Tongue (tissue), 2 donors: Measurements from ENCODE around the gene INTS2. TPM values are rescaled to one million over a fixed set of nuclear protein-coding genes. Genes with fewer than 3 reads are reported as not detected.
"Not testable (repeated sequence)": the region's sequence is repeated elsewhere in the genome, so short reads cannot be mapped to it uniquely, and the experiment has no call there.

Experiments
- DNase-seq: peaks from one replicate; pipeline ENCODE4 v3.0.0-alpha.2; 2015
- total RNA-seq: library from RNA; depleted of rRNA; stranded (reverse); fragments of >200 nt; gene quantifications from one replicate; pipeline ENCODE4 v1.2.3, GENCODE V29; 2014

Gene INTS2
- total RNA-seq, 1 donor from 2014 or later: 25.2 TPM

DNA sequence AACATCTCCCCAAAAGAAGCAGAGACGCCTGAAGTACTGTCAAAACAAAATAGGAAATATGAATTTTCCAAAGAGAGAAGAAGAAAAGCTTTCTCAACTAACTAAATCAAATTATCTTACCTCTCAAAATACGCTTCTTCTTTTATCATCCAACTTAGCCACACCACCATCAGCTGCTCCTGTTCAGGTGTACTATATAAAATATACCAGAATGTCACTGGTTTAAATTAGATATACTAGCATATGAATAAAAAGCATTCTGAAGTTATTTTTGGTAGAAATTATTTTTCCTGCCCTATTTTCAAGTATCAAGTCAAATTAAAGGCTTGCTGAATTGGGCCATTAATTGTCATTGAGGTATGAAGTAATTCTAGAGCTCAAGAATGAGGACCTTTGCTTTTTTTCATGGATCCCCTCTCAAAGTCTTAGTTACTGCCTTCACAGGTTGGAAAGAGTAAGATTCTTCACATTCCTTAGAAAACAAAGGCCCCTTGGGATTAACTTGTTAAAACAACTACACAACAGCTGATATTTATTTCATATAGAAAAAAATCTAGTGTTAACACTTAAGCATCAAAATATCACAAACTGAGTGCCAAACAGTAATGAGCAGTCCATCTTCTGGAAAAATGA is 30.1 kb downstream of the INTS2 start:
- DNase-seq: no peak

DNA sequence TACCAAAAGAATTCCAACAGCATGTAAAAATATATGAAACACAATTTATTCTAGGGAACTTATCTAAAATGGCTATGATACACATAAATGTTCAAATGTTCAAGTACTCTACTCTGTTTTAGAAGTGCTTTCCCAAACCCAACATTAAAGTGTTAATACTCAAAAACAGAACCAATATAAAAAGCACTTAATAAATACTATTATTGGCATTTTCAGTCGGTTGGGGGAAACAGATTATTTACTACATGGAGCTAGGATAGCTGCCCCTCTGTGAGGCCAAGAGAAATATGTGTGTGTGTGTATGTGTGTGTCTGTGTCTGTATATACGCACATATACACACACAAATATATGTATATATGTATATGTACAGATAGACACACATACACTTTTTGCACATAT is 32.4 kb downstream of the INTS2 start:
- no peak for DNase-seq

- DNase-seq: not testable (repeated sequence)
Measured at GRCh38 chr17:61894310-61894709, 33.5 kb downstream of the INTS2 start.

DNA sequence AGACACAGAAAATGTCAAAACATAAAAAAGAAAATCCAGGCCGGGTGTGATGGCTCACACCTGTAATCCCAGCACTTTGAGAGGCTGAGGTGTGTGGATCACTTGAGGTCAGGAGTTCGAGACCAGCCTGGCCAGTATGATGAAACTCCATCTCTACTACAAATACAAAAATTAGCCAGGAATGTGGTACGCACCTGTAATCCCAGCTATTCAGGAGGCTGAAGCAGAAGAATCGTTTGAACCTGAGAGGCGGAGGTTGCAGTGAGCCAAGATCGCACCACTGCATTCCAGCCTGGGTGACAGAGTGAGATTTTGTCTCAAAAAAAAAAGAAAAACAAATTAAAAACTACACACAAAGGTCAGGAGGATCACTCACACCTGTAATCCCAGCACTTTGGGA is 40.0 kb downstream of the INTS2 start:
- not testable (repeated sequence) for DNase-seq

- DNase-seq: not testable (repeated sequence)
Measured at GRCh38 chr17:61885865-61886264, 41.9 kb downstream of the INTS2 start.

- DNase-seq: no peak
Measured at GRCh38 chr17:61884864-61885263, 42.9 kb downstream of the INTS2 start.

DNA sequence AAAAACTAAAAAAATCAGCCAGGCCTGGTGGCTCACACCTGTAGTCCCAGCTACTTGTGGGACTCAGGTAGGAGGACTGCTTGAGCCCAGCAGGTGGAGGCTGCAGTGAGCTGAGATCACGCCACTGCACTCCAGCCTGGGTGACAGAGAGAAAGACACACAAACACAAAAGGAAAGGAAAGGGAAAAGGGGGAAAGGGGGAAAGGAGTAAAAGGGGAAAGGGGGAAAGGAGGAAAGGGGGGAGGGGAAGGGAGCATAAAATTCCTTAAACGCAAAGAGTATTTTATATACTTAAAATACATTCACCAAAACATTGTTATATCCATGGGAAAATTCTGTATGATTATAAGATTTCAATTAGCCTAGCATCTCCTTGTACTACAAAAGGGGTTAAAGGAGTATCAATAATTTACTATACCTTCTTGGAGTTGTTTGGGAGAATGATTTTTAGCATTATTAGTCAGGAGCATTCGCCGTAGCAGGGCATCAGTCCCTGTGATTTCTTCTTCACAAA is 47.1 kb downstream of the INTS2 start:
- DNase-seq: no peak

- DNase-seq: no peak
Measured at GRCh38 chr17:61878984-61879612, 48.7 kb downstream of the INTS2 start.

- DNase-seq: no peak
Measured at GRCh38 chr17:61878520-61878919, 49.3 kb downstream of the INTS2 start.

DNA sequence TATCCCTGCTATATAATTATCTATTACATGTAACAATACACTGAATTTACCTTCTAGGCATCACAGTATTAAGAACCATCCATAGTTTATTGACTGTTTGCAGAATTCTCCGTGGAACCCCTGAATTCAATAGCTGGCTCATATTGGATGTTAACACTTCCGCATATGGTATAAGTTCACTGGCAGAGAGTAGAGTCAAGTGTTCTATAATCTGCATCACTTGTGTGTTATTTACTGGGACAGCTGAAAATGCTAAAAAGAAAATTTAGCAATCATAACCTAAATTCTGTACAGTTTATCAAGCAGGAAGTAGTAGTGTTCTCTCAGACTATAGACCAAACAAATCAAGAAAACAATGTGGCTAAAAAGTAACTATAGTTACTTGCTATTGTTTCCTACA is 49.9 kb downstream of the INTS2 start:
- no peak for DNase-seq

GRCh38 chr17:61875804-61876203 is 52.0 kb downstream of the INTS2 start:
- no peak for DNase-seq

DNA sequence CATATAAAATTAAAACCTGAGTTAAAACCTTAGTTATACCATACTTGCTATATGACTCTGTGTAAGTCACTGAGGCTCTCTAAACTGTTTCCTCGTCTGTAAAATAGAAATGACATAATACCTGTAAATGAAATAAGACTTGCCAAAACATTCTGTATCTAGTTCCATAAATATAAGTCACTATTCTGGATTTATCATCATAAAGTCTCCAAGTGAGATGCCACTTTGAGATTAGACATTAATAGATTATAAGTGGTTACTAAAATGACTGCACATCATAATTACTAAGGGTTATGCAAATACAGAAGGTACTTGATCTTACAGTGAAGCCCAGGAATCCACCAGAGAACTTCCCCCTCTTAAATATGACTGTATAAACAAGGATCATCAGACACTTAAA is 52.5 kb downstream of the INTS2 start:
- no peak for DNase-seq

GRCh38 chr17:61874075-61874474 is 53.7 kb downstream of the INTS2 start:
- no peak for DNase-seq

GRCh38 chr17:61872099-61872498 is 55.7 kb downstream of the INTS2 start:
- DNase-seq: no peak

DNA sequence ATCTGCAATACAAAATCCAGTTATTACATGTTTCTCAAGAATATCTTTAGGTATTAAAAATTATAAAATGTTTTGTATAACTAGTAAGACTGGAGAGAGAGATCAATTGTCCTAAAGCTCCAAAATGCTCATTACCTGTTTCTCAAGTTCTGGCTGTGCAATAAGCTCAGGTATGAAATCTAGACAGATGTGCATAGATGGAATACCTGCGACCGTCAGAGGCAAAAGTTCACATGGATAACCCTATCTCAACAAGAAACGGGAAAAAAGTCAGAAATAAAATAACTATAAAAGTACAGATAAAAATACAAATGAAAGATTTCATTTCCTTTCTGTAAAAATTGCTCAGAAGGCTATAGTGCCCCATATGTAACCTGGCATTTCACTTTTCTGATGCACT is 58.6 kb downstream of the INTS2 start:
- no peak for DNase-seq

GRCh38 chr17:61868074-61868473 is 59.7 kb downstream of the INTS2 start:
- no peak for DNase-seq

- no peak for DNase-seq
Measured at GRCh38 chr17:61867033-61867432, 60.7 kb downstream of the INTS2 start.

GRCh38 chr17:61863801-61864126 is 64.0 kb downstream of the INTS2 start:
- no peak for DNase-seq

GRCh38 chr17:61862975-61863800 is 64.6 kb downstream of the INTS2 start, which contains the start of gene BRIP1:
Gene BRIP1 (minus strand): TSS chr17:61863528. CDS start chr17:61861539, 1,989 bp downstream.
- peak; percentile 98 for DNase-seq

- no peak for DNase-seq
Measured at GRCh38 chr17:61862105-61862574, 65.6 kb downstream of the INTS2 start.

DNA sequence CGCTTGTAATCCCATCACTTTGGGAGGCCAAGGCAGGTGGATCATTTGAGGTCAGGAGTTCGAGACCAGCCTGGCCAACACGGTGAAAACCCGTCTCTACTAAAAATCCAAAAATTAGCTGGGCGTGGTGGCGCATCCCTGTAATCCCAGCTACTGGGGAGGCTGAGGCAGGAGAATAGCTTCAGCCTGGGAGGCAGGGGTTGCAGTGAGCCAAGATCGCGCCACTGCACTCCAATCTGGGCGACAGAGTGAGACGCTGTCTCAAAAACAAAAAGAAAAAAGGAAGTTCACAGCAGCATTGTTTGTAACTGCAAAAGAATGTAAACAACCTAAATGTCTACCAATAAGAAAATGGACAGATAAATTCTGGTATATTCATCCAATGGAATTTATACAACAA is 67.4 kb downstream of the INTS2 start:
- not testable (repeated sequence) for DNase-seq

- no peak for DNase-seq
Measured at GRCh38 chr17:61856035-61856434, 71.7 kb downstream of the INTS2 start.

GRCh38 chr17:61852857-61853256 is 74.9 kb downstream of the INTS2 start:
- DNase-seq: no peak
